GM12864 (cell line): Measurements from ENCODE around the gene PLPPR3.

Source experiments
- DNase-seq: peaks from one replicate; pipeline ENCODE4 v3.0.0-alpha.2; 2011; ENCODE audit warnings: low read depth
- H3K4me3 ChIP-seq: 2 replicates; pipeline ENCODE4 v1.5.1; 2011; ENCODE audit warnings: mild to moderate bottlenecking, low read depth, low read length, control low read depth
- CTCF ChIP-seq: IDR thresholded peaks from 2 replicates; pipeline ENCODE4 v1.5.1; 2011; ENCODE audit warnings: low read depth, mild to moderate bottlenecking, moderate library complexity, low read length, control low read depth, inconsistent platforms; ENCODE audit errors: missing control alignments

PLPPR3 gene

GRCh38 chr19:769616-770015 is 52.1 kb downstream of the PLPPR3 start:
- H3K4me3 ChIP-seq: no peak overlapping the region
- TF ChIP-seq CTCF: no peak
- DNase-seq: no peak

- H3K4me3 ChIP-seq: no peak overlapping the region
- no peak for DNase-seq
- no peak for TF ChIP-seq CTCF
Measured at GRCh38 chr19:768424-768823, 53.3 kb downstream of the PLPPR3 start.

- no peak for TF ChIP-seq CTCF
- H3K4me3 ChIP-seq: no peak overlapping the region
- DNase-seq: no peak
Measured at GRCh38 chr19:765179-765738, 56.5 kb downstream of the PLPPR3 start.

GRCh38 chr19:764301-764700 is 57.5 kb downstream of the PLPPR3 start:
- DNase-seq: no peak
- H3K4me3 ChIP-seq: no peak overlapping the region
- no peak for TF ChIP-seq CTCF

- no peak overlapping the region for H3K4me3 ChIP-seq
- no peak for TF ChIP-seq CTCF
- no peak for DNase-seq
Measured at GRCh38 chr19:763869-764268, 57.9 kb downstream of the PLPPR3 start.

- no peak overlapping the region for H3K4me3 ChIP-seq
- no peak for TF ChIP-seq CTCF
- DNase-seq: no peak
Measured at GRCh38 chr19:763181-763580, 58.6 kb downstream of the PLPPR3 start.
